HG02885 (cell line): ENCODE results near the gene EIF3F.
"Not testable (repeated sequence)": the region's sequence is repeated elsewhere in the genome, so short reads cannot be mapped to it uniquely, and the experiment has no call there.

Source experiments
- ATAC-seq: cut with Tn5 transposase; IDR thresholded peaks from one replicate; pipeline ENCODE4 v1.9.1; 2021; ENCODE audit warnings: mild to moderate bottlenecking; ENCODE audit not compliant: unreplicated experiment, poor library complexity

Gene EIF3F

GRCh38 chr11:7983832-7984590 is 3.1 kb upstream of the EIF3F start:
- ATAC-seq = no peak

- ATAC-seq = not testable (repeated sequence)
These were observed 385 bp downstream of the EIF3F start for GRCh38 chr11:7987560-7987883.

GRCh38 chr11:7994581-7995278 is 7.6 kb downstream of the EIF3F start:
- ATAC-seq = no peak

DNA sequence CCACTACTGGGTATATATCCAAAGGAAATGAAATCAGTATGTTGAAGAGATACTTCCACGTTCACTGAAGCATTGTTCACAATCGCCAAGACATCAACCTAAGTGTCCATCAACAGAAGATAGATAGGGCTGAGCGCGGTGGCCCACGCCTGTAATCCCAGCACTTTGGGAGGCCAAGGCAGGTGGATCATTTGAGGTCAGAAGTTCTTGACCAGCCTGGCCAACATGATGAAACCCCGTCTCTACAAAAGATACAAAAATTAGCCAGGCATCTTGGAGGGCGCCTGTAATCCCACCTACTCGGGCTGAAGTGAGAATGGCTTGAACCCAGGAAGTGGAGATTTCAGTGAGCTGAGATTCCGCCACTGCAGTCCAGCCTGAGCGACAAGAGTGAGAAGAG is 12.7 kb downstream of the EIF3F start:
- no peak for ATAC-seq

DNA sequence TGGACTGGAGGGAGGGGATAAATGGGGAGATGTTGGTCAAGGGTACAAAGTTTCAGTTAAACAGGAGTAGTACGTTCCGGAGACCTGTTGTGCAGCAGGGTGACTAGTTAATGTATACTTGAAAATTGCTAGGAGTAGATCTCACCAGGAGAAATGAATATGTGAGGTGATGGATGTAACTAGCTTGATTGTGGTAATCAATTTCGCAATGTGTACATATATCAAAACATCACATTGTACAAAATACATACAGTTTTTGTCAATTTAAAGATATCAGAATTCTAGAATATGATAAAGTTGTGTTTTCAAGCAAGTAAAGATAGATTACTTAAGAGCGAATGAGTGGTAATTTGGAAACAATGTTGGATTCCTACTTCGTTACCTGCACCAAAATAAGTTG is 13.3 kb downstream of the EIF3F start:
- no peak for ATAC-seq

- no peak for ATAC-seq
These were observed 15.5 kb downstream of the EIF3F start for GRCh38 chr11:8002676-8003075.

DNA sequence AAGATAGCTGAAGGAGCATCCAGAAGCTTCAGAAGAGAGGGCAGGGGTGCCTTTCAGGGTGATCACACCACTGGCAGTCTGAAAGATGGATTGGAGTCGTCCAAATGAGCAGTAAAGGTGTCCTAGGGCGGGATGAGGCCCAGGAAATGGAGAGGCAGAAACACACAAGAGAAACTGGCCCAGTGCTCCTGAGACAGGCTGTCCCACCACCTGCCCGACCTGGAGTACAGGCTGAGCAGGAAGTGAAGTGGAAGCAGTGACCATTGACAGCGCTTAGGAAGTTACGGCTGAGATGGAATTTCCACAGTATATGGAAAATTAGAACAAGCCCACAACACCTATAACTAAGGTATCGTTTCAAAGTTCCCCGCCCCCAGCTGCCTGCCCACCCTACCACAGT is 16.1 kb downstream of the EIF3F start:
- ATAC-seq = no peak

- no peak for ATAC-seq
These were observed 16.9 kb downstream of the EIF3F start for GRCh38 chr11:8004008-8004407.

GRCh38 chr11:8005556-8005955 is 18.4 kb downstream of the EIF3F start:
- no peak for ATAC-seq

DNA sequence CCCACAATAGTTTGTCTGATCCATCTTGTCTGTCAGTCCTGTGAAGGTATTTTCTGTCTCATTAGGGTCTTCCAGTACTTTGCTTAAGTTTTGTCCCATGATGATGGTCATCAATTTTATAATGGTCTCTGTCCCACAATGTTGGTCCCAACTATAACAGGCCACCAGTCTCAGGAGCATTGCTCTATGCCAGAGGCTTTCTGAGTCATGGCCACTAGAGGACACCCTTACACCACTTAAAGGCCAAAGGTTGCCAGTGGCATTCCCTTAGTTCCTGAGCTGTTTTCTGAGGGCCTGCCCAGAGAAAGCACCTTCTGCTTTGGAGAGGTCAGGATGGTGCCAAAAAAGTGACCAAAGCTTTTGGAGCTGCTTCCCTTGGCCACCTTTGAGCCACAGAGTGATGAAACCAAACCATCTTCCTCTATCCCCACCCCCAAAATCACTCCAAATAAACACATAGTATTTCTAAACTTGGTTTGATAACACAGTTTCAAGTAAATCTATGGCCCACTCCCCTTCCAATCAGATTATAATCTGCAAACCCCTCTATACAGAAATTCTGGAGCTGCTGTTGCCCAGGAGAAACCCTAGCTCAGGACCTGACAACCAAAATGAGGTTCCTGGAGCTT is 19.3 kb downstream of the EIF3F start:
- ATAC-seq = peak; percentile 86

GRCh38 chr11:8008212-8008611 is 21.1 kb downstream of the EIF3F start:
- ATAC-seq = no peak

DNA sequence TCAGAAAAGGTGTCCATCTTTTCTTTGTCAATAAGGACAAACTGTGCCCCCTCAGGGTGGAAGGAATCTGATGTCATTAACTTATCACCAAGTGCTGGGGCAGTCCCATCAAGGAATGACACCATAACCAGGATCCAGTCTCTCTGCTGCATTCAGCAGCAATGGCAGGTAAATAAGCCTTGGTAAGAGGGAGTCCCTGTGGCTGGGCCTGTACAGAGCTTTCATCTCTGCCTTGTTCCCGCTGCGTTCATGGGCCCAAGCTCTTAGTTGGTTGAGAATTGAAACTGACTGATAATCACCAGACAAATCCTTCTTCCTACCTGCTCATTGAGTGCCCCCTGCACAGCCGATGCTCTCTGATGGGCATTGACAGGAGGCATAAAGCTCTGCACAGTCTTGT is 22.7 kb downstream of the EIF3F start:
- no peak for ATAC-seq

- no peak for ATAC-seq
These were observed 24.2 kb downstream of the EIF3F start for GRCh38 chr11:8011371-8011770.

- ATAC-seq = no peak
These were observed 24.9 kb downstream of the EIF3F start for GRCh38 chr11:8011981-8012444.

DNA sequence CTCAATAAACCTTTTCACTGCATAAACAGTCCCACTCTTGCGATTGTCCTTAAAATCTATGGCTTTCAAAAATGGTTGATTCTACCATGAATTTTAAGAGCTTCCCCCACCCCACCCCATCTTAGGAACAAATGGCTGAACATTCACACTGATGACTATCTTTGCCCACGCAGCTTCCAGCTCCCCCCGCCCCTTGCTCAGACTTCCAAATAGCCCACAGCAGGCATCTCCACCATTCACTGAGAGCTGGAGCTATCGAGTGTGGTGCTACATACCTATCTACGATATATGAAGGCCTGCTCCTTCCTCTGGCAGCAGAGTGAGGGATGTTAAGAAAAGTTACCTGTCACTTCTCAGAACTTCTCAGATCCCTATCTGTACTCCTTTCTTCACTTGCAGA is 26.7 kb downstream of the EIF3F start:
- no peak for ATAC-seq

DNA sequence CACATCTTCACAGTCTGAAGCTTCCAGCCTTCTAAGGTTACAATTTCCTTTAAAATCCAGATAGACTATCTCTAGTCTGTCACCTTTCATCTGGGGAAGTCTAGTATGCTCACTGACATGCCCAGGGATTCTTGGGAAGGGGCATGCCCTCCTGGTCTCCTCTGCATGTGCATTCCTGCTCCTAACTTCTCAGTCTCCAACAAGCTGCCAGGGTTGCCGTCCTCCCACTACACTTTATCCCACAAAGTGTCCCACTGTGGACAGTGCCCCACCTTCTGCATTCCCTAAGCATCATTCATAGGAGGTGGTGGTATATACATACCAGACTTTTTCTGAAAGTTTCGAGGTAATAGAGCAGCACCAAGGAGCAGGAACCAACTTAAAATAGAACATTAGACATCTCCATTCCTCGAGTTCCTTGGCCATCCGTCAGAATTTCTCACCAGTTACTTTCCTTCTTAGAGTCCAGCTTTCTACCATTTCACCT is 28.7 kb downstream of the EIF3F start:
- no peak for ATAC-seq

- ATAC-seq = no peak
These were observed 29.3 kb downstream of the EIF3F start for GRCh38 chr11:8016440-8016839.

DNA sequence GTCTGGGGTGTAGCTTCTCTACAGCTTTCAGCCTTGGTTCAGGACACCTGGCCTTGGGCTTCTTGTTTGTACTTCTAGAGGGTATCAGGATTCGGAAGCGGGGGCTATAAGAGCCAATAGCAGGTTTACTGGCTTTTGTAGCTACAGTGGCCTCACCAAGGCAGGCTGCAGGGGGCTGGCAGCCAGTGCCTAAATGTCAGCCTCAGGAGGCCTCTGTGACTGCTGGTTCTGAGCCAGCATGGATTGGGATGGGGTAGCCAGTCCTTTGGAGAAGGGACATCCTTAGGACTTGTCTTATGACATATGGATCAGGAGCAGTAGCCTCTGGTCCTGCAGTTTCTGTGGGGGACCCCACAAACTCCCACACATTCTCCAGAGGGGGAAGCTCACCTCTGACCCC is 29.9 kb downstream of the EIF3F start:
- no peak for ATAC-seq

- ATAC-seq = no peak
These were observed 30.9 kb downstream of the EIF3F start for GRCh38 chr11:8017894-8018483.

- peak; percentile 56 for ATAC-seq
These were observed 31.6 kb downstream of the EIF3F start for GRCh38 chr11:8018484-8019313.
